Stimulated activated CD8-positive, alpha-beta memory T cell treated with anti-CD3 and anti-CD28 coated beads, Interleukin-15, amount 100 ng/mL, for 24 hours (primary cell): ENCODE measurements around the gene KIF1A.

Experiments
- DNase-seq: peaks from one replicate; pipeline ENCODE4 v3.0.0-alpha.2; 2020; ENCODE audit warnings: low read depth

The KIF1A gene

DNA sequence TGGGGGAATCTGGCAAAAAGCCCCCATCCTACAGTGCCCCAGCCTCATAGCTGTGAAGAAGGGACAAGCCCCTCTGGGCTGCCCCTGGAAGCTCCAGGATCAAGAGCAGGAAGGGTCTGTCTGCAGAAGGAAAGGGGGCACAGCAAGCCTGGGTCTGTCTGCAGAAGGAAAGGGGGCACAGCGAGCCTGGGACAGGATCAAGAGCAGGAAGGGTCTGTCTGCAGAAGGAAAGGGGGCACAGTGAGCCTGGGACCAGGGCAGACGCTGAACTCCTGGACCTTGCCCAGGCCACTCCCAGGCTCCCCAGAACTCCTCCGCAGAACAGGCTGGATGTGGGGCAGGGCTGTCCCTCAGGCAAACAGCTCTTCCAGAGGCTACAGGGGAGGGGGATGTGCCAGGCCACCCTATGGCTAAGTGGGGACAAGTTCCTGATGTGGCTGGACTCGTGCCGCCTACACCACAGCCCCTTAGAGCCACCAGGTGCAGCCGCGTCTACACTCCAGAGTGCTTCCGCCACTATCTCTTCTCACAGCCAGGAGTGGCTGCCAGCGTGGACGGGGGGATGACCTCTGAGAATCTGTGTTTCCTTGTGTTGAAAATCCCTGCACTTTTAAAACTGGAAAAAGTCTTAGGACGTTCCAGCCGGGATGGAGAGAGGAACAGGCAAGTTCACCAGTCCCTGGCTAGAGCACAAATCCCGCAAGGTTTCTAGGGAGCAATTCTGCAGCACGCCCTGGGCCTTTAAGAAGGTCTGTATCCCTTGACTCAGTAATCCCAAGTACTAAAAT is 20.8 kb downstream of the KIF1A start:
- no peak for DNase-seq

- no peak for DNase-seq
These were observed 21.6 kb downstream of the KIF1A start for GRCh38 chr2:240798327-240798905.

GRCh38 chr2:240797914-240798313 is 22.1 kb downstream of the KIF1A start:
- no peak for DNase-seq

GRCh38 chr2:240797500-240797895 is 22.5 kb downstream of the KIF1A start:
- no peak for DNase-seq

GRCh38 chr2:240796543-240797499 is 23.2 kb downstream of the KIF1A start:
- no peak for DNase-seq

DNA sequence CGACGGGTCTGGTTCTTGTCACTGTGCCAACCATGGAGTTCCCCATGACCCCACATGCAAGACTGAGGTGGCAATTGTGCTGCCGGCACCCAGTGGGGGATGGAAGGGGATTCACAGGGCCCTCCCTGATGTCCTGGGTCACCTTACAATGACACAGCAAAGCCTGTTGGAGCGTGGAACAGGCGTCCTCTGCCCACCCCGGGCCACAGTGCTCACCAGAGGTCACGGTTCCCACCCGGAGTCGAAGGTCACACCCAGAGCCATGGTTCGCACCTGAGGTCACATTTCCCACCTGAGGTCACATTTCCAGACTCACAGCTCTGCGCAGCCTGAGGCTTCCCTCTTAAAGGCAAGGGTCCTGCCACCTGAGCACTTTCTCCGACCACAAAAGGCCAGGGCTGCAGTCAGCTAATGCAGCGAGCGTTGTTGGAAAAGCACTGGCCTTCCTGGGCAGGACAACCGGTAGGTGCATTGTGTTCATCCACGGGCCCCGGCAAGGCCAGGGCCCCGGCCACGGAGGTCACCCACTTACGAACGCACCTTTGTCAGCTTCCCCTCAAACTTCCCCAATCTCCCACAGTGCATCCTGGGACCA is 24.0 kb downstream of the KIF1A start:
- DNase-seq: no peak

- DNase-seq: no peak
These were observed 24.6 kb downstream of the KIF1A start for GRCh38 chr2:240795454-240795853.

DNA sequence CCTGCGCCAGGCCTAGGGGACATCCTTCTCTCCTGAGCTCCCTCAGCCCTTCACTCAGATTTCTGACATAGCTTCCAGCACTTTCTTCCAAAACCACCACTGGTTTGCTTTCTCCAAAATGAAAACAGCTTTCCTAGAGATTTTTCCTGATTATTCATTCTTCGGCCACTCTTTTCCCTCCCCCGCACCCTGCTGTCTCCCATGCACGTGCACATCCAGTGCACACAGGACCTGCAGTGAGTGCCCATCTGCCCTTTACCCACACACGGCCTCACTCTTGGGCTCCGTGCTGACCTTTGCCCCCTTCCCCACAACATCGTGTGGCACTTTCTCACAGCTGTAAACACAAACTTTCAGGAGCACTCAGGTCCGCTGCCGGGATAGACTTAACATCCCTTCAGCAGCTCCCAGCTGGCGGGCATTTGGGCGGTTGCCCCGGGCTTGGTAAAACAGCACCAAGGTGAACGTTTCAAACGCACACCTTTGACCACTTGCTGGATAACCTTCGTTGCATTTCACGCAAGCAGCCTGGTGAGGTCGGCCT is 25.8 kb downstream of the KIF1A start:
- DNase-seq: no peak

GRCh38 chr2:240793313-240794177 is 26.5 kb downstream of the KIF1A start:
- no peak for DNase-seq

- DNase-seq: no peak
These were observed 27.2 kb downstream of the KIF1A start for GRCh38 chr2:240792629-240793312.

GRCh38 chr2:240791821-240792628 is 28.0 kb downstream of the KIF1A start:
- no peak for DNase-seq

DNA sequence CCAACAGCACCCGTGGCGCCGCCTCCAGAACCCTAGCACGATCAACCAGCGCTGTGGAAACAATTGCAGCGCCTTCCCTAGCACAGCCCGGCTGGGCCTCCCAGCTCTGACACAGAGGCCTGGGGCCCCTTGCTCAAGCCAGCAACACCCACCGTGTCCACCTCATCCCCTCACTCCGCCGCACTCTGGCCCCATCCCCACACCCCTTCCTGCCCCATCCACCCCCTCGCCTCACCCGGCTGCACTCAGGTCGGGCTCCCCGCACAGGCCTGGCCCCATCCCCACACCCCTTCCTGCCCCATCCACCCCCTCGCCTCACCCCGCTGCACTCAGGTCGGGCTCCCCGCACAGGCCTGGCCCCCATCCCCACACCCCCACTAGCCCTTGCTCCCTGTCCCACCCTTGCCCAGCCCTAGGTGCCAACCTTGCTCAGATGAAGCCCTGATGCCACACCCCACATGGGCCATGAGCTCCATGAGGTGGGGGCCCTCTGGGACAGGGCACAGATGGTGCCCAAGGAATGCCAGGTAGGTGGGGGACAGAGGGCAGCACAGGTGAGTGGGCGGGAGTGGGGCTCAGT is 28.7 kb downstream of the KIF1A start:
- DNase-seq: no peak

- DNase-seq: no peak
These were observed 29.4 kb downstream of the KIF1A start for GRCh38 chr2:240790370-240791220.

- DNase-seq: no peak
These were observed 30.3 kb downstream of the KIF1A start for GRCh38 chr2:240789501-240790369.

DNA sequence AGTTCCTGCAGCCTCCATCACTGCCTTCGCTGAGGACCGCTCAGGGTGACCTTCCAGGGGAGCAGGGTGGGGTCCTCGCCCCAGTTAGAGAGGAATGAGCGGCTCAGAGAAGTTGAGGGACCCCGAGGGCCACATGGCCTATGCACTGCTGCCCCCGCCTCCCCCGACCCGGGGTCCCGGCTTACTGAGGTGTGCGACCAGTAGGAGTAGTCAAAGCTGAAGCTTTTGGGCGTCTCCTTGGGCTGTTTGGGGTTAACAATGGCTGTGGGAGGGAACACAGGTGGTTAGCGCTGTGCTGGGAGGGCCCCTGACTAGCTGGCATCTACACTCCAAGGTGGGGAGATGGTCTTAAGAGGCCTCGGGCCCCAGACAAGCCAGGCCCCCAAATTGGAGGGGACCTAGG is 31.0 kb downstream of the KIF1A start:
- DNase-seq: no peak

- no peak for DNase-seq
These were observed 31.5 kb downstream of the KIF1A start for GRCh38 chr2:240788482-240788881.
